ENCODE results near the gene ONECUT3. TPM values are rescaled to one million over a fixed set of nuclear protein-coding genes. Genes with fewer than 3 reads are reported as not detected.

ONECUT3 gene
- total and polyA plus RNA-seq, 9 of the 15 experiments (the other 6 are each of a cell fraction or from before 2014, with no cell fraction given): not detected

DNA sequence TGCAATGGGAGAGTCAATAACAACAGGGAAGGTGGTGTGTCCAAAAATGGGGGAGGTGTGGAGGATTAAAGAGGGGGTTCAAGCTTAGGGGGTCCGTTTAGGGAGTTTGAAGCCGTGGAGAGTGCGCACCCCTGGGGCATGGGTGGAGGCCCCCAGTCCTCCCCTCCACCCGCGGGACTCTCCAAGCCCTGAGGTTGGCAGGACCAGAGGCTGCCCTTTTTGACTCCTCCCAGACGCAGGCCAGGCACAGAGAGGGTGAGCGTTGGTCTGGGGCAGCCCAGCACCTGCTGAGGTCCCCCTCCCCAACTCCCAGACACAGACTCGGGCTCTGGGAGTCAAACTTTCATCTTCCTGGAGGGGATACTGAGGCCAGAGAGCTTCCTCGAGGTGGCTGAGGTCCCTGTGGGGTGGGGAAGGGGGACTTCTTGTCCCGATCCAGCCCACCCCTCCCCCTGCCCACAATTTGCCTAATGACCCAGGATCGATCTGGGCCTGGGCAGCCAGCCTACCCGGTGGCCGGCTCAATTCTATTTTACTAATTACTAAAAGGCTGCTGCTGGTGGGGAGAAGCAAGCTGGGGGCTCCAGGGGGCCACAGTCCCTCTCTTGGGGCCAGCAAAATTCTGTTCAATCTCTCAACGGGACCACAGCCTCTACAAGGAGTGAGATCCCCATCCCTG is 2.8 kb upstream of the ONECUT3 start (continued):
- no peak for TF ChIP-seq HES1 (IDR thresholded peaks at IDR 0.05; ENCODE audit: low read depth)
- TF ChIP-seq ARID3B (CRISPR knock-in tag; IDR thresholded peaks at IDR 0.05; ENCODE audit: borderline replicate concordance): no peak
- peak; percentile 62 for TF ChIP-seq RBM25 (IDR thresholded peaks at IDR 0.05; ENCODE audit: low read depth, low read length, severe bottlenecking)
- TF ChIP-seq HDAC3 (IDR thresholded peaks at IDR 0.05; ENCODE audit: borderline replicate concordance, partially characterized antibody): no peak
- no peak for TF ChIP-seq ZNF449 (CRISPR knock-in tag; IDR thresholded peaks at IDR 0.05)
